Bronchial epithelial cell (primary cell): ENCODE results near the gene NKX2-1. TPM values are rescaled to one million over a fixed set of nuclear protein-coding genes. Genes with fewer than 3 reads are reported as not detected.

Source experiments
- DNase-seq: peaks from one replicate; pipeline ENCODE4 v3.0.0-alpha.2; 2010; ENCODE audit warnings: low read depth
- FAIRE-seq: peaks from 2 replicates; lab custom pipeline; 2011; peaks lifted over from hg19 to GRCh38; lab: Jason Lieb, UNC
- H3K27me3 ChIP-seq: 2 replicates; pipeline ENCODE4 v1.5.1; 2011; ENCODE audit warnings: low read length; ENCODE audit not compliant: control insufficient read depth, insufficient read depth
- H3K36me3 ChIP-seq: 2 replicates; pipeline ENCODE4 v1.5.1; 2011; ENCODE audit warnings: low read length; ENCODE audit not compliant: control insufficient read depth, insufficient read depth
- H3K4me3 ChIP-seq: 2 replicates; pipeline ENCODE4 v1.5.1; 2011; ENCODE audit warnings: mild to moderate bottlenecking, low read depth, low read length, control low read depth
- CTCF ChIP-seq: IDR thresholded peaks from 2 replicates; pipeline ENCODE4 v1.5.1; 2011; ENCODE audit warnings: mild to moderate bottlenecking, moderate library complexity, low read length, control low read depth, inconsistent platforms; ENCODE audit not compliant: insufficient read depth, severe bottlenecking
- total RNA-seq: library from RNA; depleted of rRNA; stranded (reverse); fragments of >200 nt; gene quantifications from 2 replicates; pipeline ENCODE4 v1.2.1, GENCODE V29; 2014

The NKX2-1 gene
- total RNA-seq, 1 donor from 2014 or later, result 6.6 TPM

GRCh38 chr14:36518586-36519430, 1.2 kb downstream of the NKX2-1 start:
- no peak for FAIRE-seq
- Histone ChIP-seq H3K27me3 (peaks cover 48% of the 10 kb centered on the region), H3K36me3 (no peaks in the 10 kb centered on the region), H3K4me3 (peak overlapping the region; percentile 52)
- TF ChIP-seq CTCF, result no peak
- no peak for DNase-seq

DNA sequence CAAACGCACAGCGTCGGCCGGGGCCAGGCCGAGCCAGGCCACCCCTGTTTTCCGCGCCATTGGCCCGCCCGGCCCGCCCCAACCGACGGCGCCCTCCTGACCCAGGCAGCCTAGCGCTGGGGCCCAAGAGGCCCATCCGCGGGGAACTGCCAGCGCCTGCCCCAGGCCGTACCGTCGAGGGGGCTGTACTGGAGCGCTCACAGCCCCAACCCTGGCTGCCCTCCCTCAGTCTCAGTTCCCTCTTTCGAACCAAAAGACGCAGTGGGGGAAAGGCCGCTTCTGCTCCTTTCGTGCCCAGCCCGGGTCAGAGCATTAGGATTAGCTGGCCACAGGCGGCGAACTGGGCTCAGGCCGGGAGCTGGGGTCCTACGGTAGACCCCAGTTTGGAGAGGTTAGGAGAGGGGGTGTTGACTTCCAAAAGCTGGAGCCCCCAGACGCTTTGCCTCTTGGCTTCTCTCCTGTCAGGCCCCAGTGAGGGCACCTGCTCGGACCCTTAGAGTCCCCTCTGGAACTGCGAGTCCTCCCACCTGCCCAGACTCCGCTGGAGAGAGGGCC, 1.9 kb downstream of the NKX2-1 start:
- FAIRE-seq (no peak), DNase-seq (no peak)
- no peaks in the 10 kb centered on the region for H3K36me3 ChIP-seq
- peak overlapping the region; percentile 52 for H3K4me3 ChIP-seq
- no peak for TF ChIP-seq CTCF
- peaks cover 47% of the 10 kb centered on the region for H3K27me3 ChIP-seq

DNA sequence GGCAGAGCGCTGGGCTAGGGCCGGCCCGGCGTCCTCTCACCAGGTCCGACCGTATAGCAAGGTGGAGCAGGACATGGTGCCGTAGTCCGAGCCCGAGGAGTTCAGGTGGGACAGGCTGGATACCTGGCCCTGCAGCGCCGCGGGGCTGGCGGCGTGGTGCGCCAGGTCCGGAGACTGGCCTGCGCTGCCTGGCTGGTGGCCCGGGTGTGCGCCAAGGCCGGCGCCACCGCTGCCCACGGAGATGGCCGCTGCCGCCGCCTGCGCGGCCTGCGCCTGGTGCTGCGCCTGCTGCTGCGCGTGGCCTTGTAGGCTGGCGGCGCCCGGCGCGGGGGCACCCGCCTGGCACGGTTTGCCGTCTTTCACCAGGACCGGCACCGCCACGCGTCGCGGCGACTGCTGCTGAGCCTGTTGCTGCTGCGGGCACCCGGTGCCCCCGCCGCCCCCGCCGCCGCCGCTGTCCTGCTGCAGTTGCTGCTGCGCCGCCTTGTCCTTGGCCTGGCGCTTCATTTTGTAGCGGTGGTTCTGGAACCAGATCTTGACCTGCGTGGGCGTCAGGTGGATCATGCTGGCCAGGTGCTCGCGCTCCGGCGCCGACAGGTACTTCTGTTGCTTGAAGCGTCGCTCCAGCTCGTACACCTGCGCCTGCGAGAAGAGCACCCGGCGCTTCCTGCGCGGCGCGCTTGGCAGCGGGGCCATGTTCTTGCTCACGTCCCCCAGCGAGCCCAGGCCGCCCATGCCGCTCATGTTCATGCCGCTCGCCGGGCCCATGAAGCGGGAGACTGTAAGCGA, 2.6 kb downstream of the NKX2-1 start:
- TF ChIP-seq CTCF, result no peak
- Histone ChIP-seq H3K4me3 (peak overlapping the region; percentile 52), H3K36me3 (no peaks in the 10 kb centered on the region), H3K27me3 (peaks cover 43% of the 10 kb centered on the region)
- no peak for DNase-seq
- FAIRE-seq, result no peak

- Histone ChIP-seq H3K36me3 (no peaks in the 10 kb centered on the region), H3K4me3 (peak overlapping the region; percentile 8), H3K27me3 (peaks cover 41% of the 10 kb centered on the region)
- TF ChIP-seq CTCF, result no peak
- FAIRE-seq, result no peak
- no peak for DNase-seq
These were observed 3.3 kb downstream of the NKX2-1 start for GRCh38 chr14:36516719-36517241.

DNA sequence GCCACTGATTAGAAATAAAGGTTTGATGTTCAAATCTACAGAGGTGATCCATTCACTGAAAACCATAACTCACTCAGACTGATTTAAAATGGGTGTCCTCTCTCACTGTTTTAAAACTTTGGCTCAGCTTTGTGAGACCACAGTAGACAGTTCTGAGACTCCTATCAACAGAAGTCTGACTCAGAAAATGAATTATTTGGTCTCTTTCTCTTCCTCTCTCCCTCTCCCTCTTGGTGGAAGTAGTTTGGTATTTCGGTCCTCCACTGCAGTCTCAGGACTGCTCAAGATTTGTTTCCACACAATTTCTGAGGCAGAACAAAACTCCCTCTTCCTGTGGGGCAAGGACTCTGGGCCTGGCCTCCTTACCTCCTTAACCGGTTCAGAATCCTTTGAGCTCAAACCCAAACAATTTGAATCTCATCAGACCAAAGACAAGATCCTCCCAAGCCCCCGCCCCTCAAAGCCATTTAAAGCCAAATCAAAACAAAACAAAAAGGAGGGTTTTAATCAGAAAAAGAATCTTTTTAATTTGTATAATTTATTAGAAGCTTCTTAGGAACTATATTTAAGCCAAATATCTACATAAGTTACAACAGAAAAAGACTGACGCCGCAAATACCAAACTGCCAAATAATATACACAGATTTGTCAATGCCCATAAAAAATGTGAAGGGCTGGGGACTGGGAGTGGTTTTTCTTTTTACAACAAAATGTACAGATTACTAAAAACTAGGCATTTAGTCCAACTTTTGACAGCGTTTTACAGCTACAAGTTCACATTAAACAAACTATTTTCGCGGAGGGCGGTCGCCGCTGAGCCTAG, 3.9 kb downstream of the NKX2-1 start:
- H3K4me3 ChIP-seq, result no peak overlapping the region
- DNase-seq, result no peak
- TF ChIP-seq CTCF, result no peak
- H3K27me3 ChIP-seq, result peaks cover 36% of the 10 kb centered on the region
- no peaks in the 10 kb centered on the region for H3K36me3 ChIP-seq
- no peak for FAIRE-seq
